Measurements from ENCODE around the gene IRF1.

The IRF1 gene

DNA sequence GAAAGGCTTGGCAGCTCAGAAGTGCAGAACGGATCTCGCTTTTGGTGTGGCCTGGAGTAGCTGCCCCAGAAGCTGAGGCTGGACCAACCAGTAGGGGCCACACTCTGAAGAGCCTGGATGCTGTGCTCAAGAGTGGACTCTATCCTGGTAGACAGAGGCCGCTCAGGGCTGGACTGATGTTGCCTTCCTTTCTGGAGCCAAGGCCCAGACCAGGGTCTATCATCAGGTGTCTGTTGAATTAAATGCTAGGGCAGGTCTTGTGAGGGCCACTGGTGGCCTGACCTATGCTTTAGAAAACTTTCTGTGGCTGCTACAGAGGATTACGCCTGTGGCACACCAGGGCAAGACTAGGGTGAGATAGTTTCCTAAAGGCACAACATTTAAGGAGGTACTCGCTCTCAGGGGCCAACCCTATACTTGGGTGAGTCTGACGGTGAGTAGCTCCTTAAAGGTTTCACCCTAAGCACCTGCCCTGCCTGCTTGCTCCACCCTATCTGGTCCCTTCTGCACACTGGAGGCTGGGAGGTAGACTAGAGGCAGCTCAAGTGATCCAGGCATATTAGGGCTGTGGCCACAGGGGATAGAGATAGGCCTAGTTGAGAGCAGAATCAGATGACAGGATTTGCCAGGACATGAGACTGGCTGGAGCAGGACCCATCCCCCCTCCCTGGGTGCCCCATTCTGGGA is 9.8 kb upstream of the IRF1 start:
- DNase-seq, result no peak

DNA sequence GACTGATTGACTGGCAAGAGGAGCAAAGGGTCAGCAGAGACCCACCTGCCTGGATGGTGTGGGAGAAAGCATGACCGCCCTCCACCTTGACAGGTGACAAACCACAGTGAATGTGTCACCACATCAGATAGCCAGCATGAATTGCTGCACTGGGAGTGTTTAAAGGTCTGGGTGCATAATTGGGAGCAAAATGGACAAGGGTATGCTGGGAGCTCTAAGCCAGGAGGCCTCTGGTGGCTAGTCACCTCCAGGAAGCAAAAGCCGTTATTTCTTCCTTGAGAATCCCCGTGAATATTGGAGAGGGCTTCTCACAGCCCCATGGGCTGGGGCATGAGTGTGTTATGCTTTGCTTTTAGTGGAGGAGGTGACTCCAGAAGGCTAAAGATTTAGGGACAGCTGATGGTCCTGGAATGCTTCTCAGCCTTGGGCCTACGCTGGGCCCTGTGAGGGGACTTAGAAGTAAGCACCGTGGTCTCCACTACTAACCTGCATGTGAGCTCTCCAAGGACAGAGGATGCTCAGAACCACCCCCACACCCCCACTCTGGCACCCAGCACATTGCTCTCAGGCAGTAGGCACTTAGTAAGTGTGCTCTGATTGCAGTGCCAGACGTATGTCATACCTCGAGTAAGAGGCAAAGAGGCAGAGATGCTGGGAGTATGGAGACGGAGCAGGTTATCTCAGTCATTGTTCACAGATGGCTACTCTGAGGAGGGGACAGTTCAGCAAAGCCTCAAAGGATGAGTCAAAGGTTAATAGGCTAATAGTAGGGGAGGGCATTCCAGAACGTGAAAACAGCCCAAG is 9.1 kb upstream of the IRF1 start:
- DNase-seq, result no peak

DNA sequence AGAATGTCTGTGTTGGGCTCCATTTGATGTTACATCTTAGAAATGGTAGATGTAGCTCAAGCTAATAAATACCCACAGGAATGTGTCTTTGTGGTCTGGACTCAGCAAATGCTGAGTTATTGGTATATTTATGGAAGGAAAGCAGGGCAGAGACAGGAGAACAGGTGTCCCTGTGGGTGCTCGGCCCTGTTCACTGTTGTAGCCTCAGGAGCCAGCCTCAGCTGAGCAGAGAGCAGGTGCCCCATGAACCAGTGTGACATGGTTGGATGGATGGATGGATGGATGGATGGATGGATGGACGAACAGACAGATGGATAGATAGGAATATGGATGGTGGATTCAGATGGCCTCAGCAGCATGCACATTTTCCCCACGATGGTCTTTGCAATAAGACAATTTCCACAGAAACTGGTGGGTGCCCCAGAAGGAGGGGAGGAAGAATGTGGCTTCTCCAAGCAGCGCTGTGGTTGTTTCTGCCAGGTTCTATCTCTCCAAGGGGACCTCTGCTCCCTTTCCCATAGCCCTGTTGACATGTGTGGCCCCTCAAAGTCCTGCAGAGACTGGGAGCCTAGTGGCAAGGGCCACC is 8.2 kb upstream of the IRF1 start:
- peak; percentile 90 for DNase-seq

- DNase-seq, result no peak
These were observed 7.6 kb upstream of the IRF1 start for GRCh38 chr5:132498152-132498551.

GRCh38 chr5:132497488-132497997 is 7.0 kb upstream of the IRF1 start:
- DNase-seq, result no peak

- peak; percentile 92 for DNase-seq
These were observed 6.3 kb upstream of the IRF1 start for GRCh38 chr5:132496631-132497487.

- DNase-seq, result peak; percentile 97
These were observed 5.6 kb upstream of the IRF1 start for GRCh38 chr5:132496191-132496630.

GRCh38 chr5:132495667-132496190 is 5.2 kb upstream of the IRF1 start:
- peak; percentile 85 for DNase-seq

DNA sequence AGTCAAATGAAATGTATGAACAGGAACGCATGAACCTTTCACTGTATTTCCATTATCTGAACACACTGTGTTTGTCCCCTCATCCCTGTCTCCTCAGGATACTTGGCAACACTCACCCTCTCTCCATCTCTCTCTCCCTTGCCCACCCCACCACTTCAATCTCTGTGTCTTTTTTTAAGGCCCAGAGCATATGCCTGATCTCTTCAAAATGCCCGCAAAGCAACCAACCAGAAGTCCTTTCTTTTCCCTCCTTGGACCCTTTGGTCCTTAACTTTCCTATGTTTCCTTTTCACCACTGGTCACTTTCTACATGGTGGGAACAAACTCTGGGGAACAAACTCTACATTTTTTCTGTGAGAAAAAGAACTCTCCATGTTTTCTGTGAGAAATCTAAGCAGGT is 3.2 kb upstream of the IRF1 start:
- no peak for DNase-seq

DNA sequence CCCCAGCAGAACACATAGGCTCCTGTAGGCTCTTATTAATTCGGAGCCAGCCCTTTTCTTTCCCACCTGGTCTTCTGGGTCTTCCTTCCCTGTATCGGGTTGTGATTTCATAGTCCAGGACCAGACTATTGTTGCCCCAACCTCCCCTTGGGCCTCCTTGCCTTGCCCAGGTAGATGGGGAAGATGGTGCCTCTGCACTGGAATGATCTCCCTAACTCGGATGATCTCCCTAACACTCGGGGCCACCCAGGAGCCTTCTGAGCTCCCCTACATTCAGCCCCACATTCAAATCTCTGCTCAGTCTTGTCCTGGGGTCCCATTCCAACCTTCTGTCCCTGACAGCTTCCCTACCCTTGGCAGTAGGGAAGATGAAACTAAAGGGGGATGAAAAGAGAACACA is 2.7 kb upstream of the IRF1 start:
- no peak for DNase-seq

DNA sequence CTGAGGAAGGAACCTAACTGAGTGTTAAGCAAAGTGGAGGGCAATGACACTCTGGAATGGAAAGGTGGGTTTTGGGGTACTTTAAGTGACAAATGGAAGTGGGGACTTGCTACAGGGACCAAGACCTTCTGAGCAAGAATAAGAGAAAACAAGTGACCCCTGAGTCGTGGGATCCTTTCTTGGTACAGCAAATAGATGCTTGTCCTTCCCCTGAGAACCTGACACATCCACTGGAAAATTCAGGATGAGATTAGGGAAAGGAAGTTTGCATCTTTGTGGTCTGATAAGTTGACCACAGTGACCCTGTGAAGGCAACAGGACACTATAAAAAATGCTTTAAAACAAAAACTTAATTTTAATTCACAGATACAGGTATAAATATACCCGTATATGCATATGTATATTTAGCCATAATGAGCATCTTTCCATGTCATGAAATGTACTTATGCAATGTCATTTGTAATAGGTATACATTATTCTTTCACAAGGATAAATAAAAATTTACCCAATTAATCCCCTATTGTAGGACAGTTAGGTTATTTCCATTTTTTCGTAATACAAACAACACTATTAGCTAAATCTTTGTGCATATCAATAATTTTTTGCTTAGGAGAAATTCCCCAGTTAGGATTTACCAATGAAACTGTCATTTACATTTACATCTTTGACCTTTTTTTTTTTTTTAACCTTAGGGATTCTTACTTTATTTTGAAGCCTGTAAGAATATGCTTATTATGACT is 2.0 kb upstream of the IRF1 start:
- DNase-seq, result no peak

DNA sequence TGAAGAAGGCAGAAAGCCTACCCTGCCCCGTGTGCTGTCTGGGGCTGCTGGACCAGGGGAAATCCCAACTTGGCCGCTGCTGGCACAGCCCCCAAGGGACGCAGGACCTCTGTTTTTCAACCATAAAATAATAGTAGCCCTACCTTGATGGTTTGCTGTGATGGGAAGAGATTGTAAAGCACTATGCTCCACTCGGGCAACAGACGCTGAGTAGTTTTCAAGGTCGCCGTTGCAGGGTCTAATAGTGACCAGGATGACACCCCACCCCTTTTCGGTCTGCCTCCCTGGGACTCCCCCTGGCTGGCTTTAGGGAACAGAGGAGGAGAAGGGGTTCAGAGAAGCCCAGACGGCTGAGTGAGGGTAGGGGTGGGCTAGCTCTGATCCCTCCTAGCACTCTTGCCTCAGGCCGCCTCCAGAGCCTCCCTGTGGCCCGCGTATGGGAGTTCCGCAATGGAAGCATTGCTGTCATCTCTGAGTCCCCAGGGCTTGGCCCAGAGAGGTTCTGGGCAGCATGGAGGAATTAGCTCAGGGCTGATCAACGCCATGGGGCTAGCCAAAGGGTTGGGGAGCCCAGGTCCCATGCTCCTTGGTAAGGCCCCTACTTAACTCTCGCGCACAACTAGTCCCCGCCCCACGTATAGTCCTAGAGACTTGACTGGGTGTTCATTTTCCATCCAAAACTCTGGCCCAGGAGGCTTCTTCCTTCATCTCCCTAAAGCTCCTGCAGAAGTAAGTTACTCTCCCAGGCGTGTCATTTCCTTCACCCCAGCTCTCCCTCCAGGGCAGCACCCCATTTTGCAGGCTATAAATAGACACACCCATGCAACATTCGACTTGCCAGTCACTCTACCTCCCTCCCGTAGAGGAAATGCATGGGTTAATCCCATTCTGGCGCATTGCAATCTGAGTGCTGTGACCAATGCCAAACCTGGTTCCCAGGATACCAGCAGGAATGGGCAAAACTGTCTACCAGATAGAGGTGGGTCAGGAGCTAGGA is 1.1 kb upstream of the IRF1 start:
- peak; percentile 42 for DNase-seq

GRCh38 chr5:132489871-132490483 is 596 bp downstream of the IRF1 start:
- peak; percentile 59 for DNase-seq

DNA sequence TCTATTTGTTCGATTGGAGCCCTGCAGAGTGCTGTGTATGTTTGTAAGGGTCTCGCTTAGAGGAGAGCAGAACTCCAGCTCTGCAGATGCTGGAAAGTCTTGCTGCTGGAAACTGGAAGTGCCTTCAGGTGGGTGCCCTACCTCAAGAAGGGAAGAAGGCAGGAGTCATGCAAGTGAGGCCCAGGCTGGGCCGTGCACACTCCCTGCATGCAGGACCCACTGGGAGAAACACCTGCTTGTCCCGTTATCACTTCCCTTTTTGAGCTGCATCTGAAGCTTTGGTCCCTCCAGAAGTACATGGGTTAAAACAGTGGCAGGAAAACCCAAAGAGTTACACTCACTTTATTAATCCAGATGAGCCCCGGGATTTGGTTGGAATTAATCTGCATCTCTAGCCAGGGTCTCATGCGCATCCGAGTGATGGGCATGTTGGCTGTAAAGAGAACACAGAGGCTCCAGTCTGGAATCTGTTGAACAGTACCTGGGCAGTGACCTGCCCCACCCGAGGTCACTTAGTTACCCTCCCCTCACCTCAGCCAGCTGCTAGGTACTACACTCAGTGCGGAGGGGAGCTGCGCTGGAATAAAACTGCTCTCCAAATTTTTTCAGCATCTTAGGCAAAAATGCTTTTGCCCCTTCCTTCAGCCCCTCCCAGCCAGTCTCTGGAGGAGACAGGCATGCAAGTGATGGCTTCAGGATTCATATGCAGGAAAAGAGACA is 1.4 kb downstream of the IRF1 start:
- peak; percentile 65 for DNase-seq

GRCh38 chr5:132488590-132488989 is 2.0 kb downstream of the IRF1 start:
- DNase-seq, result no peak

- peak; percentile 73 for DNase-seq
These were observed 2.6 kb downstream of the IRF1 start for GRCh38 chr5:132487841-132488555.

GRCh38 chr5:132487095-132487428 is 3.5 kb downstream of the IRF1 start:
- DNase-seq, result no peak

GRCh38 chr5:132486318-132487094 is 4.1 kb downstream of the IRF1 start:
- DNase-seq, result no peak
